ENCODE results near the gene ADORA1. TPM values are rescaled to one million over a fixed set of nuclear protein-coding genes. Genes with fewer than 3 reads are reported as not detected.

ADORA1 gene
- polyA plus RNA-seq, 3 donors, result 0.13 to 1.1 TPM; not detected in 1

DNA sequence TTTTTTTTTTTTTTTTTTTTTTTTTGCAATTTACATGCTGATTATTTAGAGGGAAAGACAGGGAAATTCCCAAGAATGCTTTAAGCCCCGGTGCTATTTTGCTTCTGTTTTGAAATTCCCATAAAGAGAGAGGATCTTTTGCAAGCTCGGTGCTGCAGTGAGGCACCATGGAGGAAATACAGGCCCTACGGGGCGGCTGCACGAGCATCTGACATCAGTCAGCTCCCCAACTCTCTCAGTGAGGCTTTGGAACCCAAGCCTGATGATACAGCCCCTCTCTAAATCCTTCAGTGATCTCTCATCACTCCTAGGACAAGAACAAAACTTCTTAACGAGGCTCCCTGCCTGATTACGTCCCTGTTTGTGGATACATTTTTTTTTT is 59.8 kb downstream of the ADORA1 start:
- no peak for DNase-seq
- Mint-ChIP-seq H3K9me3 (no peaks in the 10 kb centered on the region), H3K36me3 (no peaks in the 10 kb centered on the region), H3K27me3 (ENCODE audit: low read depth in 3 of 3) (peaks cover 3 to 19% (median 6%) of the 10 kb centered on the region in 3 donors), H3K4me1 (peaks cover 23% of the 10 kb centered on the region), H3K27ac (no peak overlapping the region), H3K4me3 (no peak overlapping the region)
- H3K9ac ChIP-seq (ENCODE audit: insufficient read depth, low read length, poor library complexity, severe bottlenecking), result no peak overlapping the region
- TF ChIP-seq, protein P1, sequence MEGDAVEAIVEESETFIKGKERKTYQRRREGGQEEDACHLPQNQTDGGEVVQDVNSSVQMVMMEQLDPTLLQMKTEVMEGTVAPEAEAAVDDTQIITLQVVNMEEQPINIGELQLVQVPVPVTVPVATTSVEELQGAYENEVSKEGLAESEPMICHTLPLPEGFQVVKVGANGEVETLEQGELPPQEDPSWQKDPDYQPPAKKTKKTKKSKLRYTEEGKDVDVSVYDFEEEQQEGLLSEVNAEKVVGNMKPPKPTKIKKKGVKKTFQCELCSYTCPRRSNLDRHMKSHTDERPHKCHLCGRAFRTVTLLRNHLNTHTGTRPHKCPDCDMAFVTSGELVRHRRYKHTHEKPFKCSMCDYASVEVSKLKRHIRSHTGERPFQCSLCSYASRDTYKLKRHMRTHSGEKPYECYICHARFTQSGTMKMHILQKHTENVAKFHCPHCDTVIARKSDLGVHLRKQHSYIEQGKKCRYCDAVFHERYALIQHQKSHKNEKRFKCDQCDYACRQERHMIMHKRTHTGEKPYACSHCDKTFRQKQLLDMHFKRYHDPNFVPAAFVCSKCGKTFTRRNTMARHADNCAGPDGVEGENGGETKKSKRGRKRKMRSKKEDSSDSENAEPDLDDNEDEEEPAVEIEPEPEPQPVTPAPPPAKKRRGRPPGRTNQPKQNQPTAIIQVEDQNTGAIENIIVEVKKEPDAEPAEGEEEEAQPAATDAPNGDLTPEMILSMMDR (IDR thresholded peaks at IDR 0.05), result no peak
- peak overlapping the region; percentile 21 for H2AFZ ChIP-seq (ENCODE audit: insufficient read depth, low read depth, low read length, poor library complexity, severe bottlenecking)
- H3K9me3 ChIP-seq (replicated peaks in 1 of 2; ENCODE audit: control insufficient read depth in 1 of 2, insufficient read depth in 1 of 2, low read length in 2 of 2), result no peaks in the 10 kb centered on the region
- no peak overlapping the region for H3K4me2 ChIP-seq (replicated peaks; ENCODE audit: extremely low read depth, low read length, poor library complexity, severe bottlenecking)
- H3K4me1 ChIP-seq (ENCODE audit: control insufficient read depth in 1 of 2, insufficient read depth in 2 of 2, low read length in 2 of 2), result peaks cover 8 to 17% of the 10 kb centered on the region in 2 donors
- no peak overlapping the region for H3K27ac ChIP-seq (ENCODE audit: low read depth in 1 of 2, low read length in 2 of 2)
- WGBS (ENCODE audit: insufficient coverage), result 32% methylated on average over 5 of the region's 7 CpGs
- no peaks in the 10 kb centered on the region for H3K36me3 ChIP-seq (replicated peaks in 1 of 2; ENCODE audit: control insufficient read depth in 1 of 2, insufficient read depth in 2 of 2, low read length in 2 of 2)
- no peaks in the 10 kb centered on the region for H3K27me3 ChIP-seq (ENCODE audit: control insufficient read depth in 2 of 2, insufficient read depth in 2 of 2, low read length in 2 of 2)
- no peaks in the 10 kb centered on the region for H4K20me1 ChIP-seq (ENCODE audit: insufficient read depth, low read length)
- intact Hi-C loops (cut with micrococcal nuclease), result no loop called here
- H3K79me2 ChIP-seq (ENCODE audit: insufficient read depth, low read length), result no peaks in the 10 kb centered on the region
- no peak overlapping the region for H3K4me3 ChIP-seq (replicated peaks in 1 of 3; ENCODE audit: low read depth in 2 of 3, low read length in 3 of 3)

DNA sequence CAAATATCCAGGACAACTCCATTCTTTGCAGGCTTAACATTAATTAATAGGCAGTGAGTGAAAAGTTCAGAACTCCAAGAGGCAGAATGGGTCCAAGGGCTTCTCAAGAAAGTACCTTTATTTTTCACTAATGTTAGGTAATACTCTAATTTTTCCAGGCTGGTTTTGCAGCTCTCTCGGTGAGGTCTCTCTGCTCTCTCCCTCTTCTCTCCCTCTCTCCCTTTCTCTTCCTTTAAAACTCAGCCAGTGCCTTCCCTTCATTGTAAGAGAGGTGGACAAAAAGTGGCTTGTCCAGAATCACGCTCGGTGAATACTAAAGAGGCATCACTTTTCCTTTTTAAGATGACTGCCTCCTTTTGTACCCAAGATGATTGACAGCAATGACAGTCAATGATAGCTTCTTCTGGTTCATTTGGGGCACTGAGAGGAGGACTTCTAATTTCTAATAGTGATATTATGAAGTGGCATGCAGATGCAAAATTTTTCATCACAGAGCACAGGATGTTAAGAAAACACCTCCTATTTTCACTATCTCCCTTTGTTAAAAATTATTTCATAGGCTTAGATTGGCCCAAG is 60.3 kb downstream of the ADORA1 start:
- no peak overlapping the region for H3K4me3 ChIP-seq (replicated peaks in 1 of 3; ENCODE audit: low read depth in 2 of 3, low read length in 3 of 3)
- TF ChIP-seq, protein P1 (IDR thresholded peaks at IDR 0.05), result no peak
- Mint-ChIP-seq H3K27me3 (ENCODE audit: low read depth in 3 of 3) (peaks cover 3 to 19% (median 6%) of the 10 kb centered on the region in 3 donors), H3K36me3 (no peaks in the 10 kb centered on the region), H3K9me3 (no peaks in the 10 kb centered on the region), H3K4me1 (peaks cover 22% of the 10 kb centered on the region), H3K4me3 (peak overlapping the region in 1 of 2 donors; percentile 35), H3K27ac (no peak overlapping the region)
- WGBS (ENCODE audit: insufficient coverage), result 83% methylated on average over 2 of the region's 3 CpGs
- peak overlapping the region; percentile 21 for H2AFZ ChIP-seq (ENCODE audit: insufficient read depth, low read depth, low read length, poor library complexity, severe bottlenecking)
- H3K27ac ChIP-seq (ENCODE audit: low read depth in 1 of 2, low read length in 2 of 2), result no peak overlapping the region
- H3K27me3 ChIP-seq (ENCODE audit: control insufficient read depth in 2 of 2, insufficient read depth in 2 of 2, low read length in 2 of 2), result no peaks in the 10 kb centered on the region
- H3K36me3 ChIP-seq (replicated peaks in 1 of 2; ENCODE audit: control insufficient read depth in 1 of 2, insufficient read depth in 2 of 2, low read length in 2 of 2), result no peaks in the 10 kb centered on the region
- no peak overlapping the region for H3K9ac ChIP-seq (ENCODE audit: insufficient read depth, low read length, poor library complexity, severe bottlenecking)
- no peak for DNase-seq
- intact Hi-C loops (cut with micrococcal nuclease), result no loop called here
- no peak overlapping the region for H3K4me2 ChIP-seq (replicated peaks; ENCODE audit: extremely low read depth, low read length, poor library complexity, severe bottlenecking)
- H3K4me1 ChIP-seq (ENCODE audit: control insufficient read depth in 1 of 2, insufficient read depth in 2 of 2, low read length in 2 of 2), result peaks cover 8 to 17% of the 10 kb centered on the region in 2 donors
- no peaks in the 10 kb centered on the region for H3K9me3 ChIP-seq (replicated peaks in 1 of 2; ENCODE audit: control insufficient read depth in 1 of 2, insufficient read depth in 1 of 2, low read length in 2 of 2)
- H4K20me1 ChIP-seq (ENCODE audit: insufficient read depth, low read length), result no peaks in the 10 kb centered on the region
- H3K79me2 ChIP-seq (ENCODE audit: insufficient read depth, low read length), result no peaks in the 10 kb centered on the region

Data from CD14-positive monocyte (primary cell).